ENCODE data around the gene ING4.

Gene ING4

GRCh38 chr12:6605421-6606330 lies 57.2 kb downstream of the ING4 start:
- peak in 1 of 4 experiments; percentile 41 for DNase-seq

GRCh38 chr12:6604259-6605029 lies 58.5 kb downstream of the ING4 start:
- no peak for DNase-seq

- DNase-seq: no peak
These were observed 59.8 kb downstream of the ING4 start for GRCh38 chr12:6603095-6603567.

- DNase-seq: no peak
These were observed 60.4 kb downstream of the ING4 start for GRCh38 chr12:6602526-6602925.

Measured in activated naive CD4-positive, alpha-beta T cell (primary cell).